Fibroblast of lung (primary cell): Measurements from ENCODE around the gene CMTM3. TPM values are rescaled to one million over a fixed set of nuclear protein-coding genes. Genes with fewer than 3 reads are reported as not detected.

Source experiments
- DNase-seq, 2 donors: peaks; one replicate each; pipeline versions ENCODE4 v3.0.0 to v3.0.0-alpha.2; 2010; ENCODE audit warnings: low read depth in 2 of 2
- H2AFZ ChIP-seq: 2 replicates; pipeline ENCODE4 v1.5.1; 2012; ENCODE audit warnings: low read length, control low read depth, inconsistent platforms
- H3K27ac ChIP-seq: 2 replicates; pipeline ENCODE4 v1.5.1; 2011; ENCODE audit warnings: low read length, control low read depth; ENCODE audit not compliant: insufficient read depth
- H3K27me3 ChIP-seq: 2 replicates; pipeline ENCODE4 v1.5.1; 2011; ENCODE audit warnings: mild to moderate bottlenecking, low read length; ENCODE audit not compliant: control insufficient read depth, insufficient read depth
- H3K36me3 ChIP-seq: 2 replicates; pipeline ENCODE4 v1.5.1; 2011; ENCODE audit warnings: low read length; ENCODE audit not compliant: control insufficient read depth, insufficient read depth
- H3K4me1 ChIP-seq: 2 replicates; pipeline ENCODE4 v1.5.1; 2011; ENCODE audit warnings: low read length; ENCODE audit not compliant: control insufficient read depth, insufficient read depth; ENCODE audit errors: extremely low read depth
- H3K4me2 ChIP-seq: 2 replicates; pipeline ENCODE4 v1.5.1; 2011; ENCODE audit warnings: low read length, control low read depth; ENCODE audit not compliant: insufficient read depth; ENCODE audit errors: extremely low read depth
- H3K4me3 ChIP-seq, 4 experiments: fragments of 200-600 bp in 1 of 4; sonication (generic) in 1 of 4; replicated peaks in 1 of 4; 2 replicates each; pipeline ENCODE4 v1.5.1; 2011 to 2016; ENCODE audit warnings: low read length in 4 of 4, low read depth in 3 of 4, mild to moderate bottlenecking in 3 of 4, control low read depth in 2 of 4, inconsistent platforms in 1 of 4, mixed read lengths in 1 of 4; ENCODE audit not compliant: insufficient read depth in 1 of 4; ENCODE audit errors: control extremely low read depth in 1 of 4
- H3K79me2 ChIP-seq: 2 replicates; pipeline ENCODE4 v1.5.1; 2012; ENCODE audit warnings: mild to moderate bottlenecking, low read length, inconsistent platforms; ENCODE audit not compliant: control insufficient read depth, insufficient read depth
- H3K9ac ChIP-seq: 2 replicates; pipeline ENCODE4 v1.5.1; 2011; ENCODE audit warnings: mild to moderate bottlenecking, low read length, control low read depth; ENCODE audit not compliant: insufficient read depth
- H3K9me3 ChIP-seq: 2 replicates; pipeline ENCODE4 v1.5.1; 2012; ENCODE audit warnings: low read depth, low read length; ENCODE audit not compliant: control insufficient read depth, insufficient read depth
- H4K20me1 ChIP-seq: 2 replicates; pipeline ENCODE4 v1.5.1; 2011; ENCODE audit warnings: low read length; ENCODE audit not compliant: control insufficient read depth, insufficient read depth; ENCODE audit errors: extremely low read depth
- EZH2 ChIP-seq: IDR thresholded peaks from 2 replicates; pipeline ENCODE4 v1.5.1; 2012; ENCODE audit warnings: low read length, control low read depth, mild to moderate bottlenecking; ENCODE audit errors: missing control alignments
- polyA plus RNA-seq, 2 donors: library from polyadenylated mRNA; depleted of rRNA in 1 of 2; stranded (reverse) in 1 of 2; unstranded in 1 of 2; fragments of >200 nt; gene quantifications; 2 replicates each; pipeline ENCODE4 v1.2.1, GENCODE V29; 2011 to 2012; ENCODE audit warnings: missing spikeins in 1 of 2
- total RNA-seq: library from RNA; depleted of rRNA; stranded (reverse); fragments of >200 nt; gene quantifications from 2 replicates; pipeline ENCODE4 v1.2.1, GENCODE V29; 2014
- TF ChIP-seq, protein P1 (sequence below), 2 donors: IDR thresholded peaks in 1 of 2; conservative IDR thresholded peaks in 1 of 2; 1 replicate in 1 of 2; 2 replicates in 1 of 2; pipeline ENCODE4 v1.5.1; 2011 to 2012; ENCODE audit warnings: low read length in 2 of 2, control low read depth in 1 of 2, inconsistent platforms in 1 of 2, low read depth in 1 of 2, mild to moderate bottlenecking in 1 of 2

The CMTM3 gene
- total and polyA plus RNA-seq, 2 donors (not counting 1 experiment from before 2014, with no cell fraction given), result 10.1 to 18.6 TPM

DNA sequence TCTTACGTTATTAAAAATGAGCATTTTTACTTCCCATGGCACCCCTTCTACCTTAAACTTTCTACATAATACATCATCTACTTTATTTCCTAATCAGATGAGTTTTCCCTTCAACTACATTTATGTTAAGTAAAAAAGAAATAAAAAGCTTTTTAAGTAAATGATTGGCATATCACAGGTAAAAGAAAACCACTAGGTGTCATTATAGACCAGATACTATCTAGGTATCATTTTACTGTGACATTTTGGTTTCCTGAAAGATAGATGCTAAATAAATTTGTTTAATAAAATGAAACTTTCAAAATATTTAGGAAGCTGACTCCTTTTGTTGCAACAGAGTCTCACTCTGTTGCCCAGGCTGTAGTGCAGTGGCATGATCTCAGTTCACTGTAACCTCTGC is 42.1 kb upstream of the CMTM3 start:
- H2AFZ ChIP-seq, result no peak overlapping the region
- H3K4me1 ChIP-seq, result no peaks in the 10 kb centered on the region
- no peak overlapping the region for H3K4me3 ChIP-seq
- DNase-seq, result no peak
- H3K4me2 ChIP-seq, result no peak overlapping the region
- no peak overlapping the region for H3K27ac ChIP-seq
- H3K9me3 ChIP-seq, result no peaks in the 10 kb centered on the region
- H3K27me3 ChIP-seq, result no peaks in the 10 kb centered on the region
- no peak overlapping the region for H3K9ac ChIP-seq
- H4K20me1 ChIP-seq, result no peaks in the 10 kb centered on the region
- H3K79me2 ChIP-seq, result no peaks in the 10 kb centered on the region
- peaks cover 9% of the 10 kb centered on the region for H3K36me3 ChIP-seq
- TF ChIP-seq EZH2, result no peak
- TF ChIP-seq, protein P1, sequence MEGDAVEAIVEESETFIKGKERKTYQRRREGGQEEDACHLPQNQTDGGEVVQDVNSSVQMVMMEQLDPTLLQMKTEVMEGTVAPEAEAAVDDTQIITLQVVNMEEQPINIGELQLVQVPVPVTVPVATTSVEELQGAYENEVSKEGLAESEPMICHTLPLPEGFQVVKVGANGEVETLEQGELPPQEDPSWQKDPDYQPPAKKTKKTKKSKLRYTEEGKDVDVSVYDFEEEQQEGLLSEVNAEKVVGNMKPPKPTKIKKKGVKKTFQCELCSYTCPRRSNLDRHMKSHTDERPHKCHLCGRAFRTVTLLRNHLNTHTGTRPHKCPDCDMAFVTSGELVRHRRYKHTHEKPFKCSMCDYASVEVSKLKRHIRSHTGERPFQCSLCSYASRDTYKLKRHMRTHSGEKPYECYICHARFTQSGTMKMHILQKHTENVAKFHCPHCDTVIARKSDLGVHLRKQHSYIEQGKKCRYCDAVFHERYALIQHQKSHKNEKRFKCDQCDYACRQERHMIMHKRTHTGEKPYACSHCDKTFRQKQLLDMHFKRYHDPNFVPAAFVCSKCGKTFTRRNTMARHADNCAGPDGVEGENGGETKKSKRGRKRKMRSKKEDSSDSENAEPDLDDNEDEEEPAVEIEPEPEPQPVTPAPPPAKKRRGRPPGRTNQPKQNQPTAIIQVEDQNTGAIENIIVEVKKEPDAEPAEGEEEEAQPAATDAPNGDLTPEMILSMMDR (conservative IDR thresholded peaks at IDR 0.05 in 1 of 2, IDR thresholded peaks at IDR 0.05 in 1 of 2; ENCODE audit: low read depth in 1 of 2, low read length in 2 of 2), result no peak

DNA sequence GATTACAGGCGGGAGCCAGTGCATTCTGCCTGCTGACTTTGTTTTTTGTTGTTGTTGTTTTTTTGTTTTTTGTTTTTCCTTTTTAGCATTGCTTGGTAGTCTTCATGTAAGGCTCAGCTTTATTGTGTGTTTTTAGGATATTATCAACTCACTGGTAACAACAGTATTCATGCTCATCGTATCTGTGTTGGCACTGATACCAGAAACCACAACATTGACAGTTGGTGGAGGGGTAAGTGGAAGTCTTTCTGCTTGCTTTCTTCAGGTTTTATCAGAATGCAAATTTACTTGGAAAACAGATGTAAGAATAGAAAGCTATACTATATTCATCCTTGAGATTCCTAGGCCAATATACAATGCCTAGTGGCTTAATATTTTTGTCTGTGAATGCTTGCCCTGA is 41.5 kb upstream of the CMTM3 start:
- H2AFZ ChIP-seq, result no peak overlapping the region
- H3K27me3 ChIP-seq, result no peaks in the 10 kb centered on the region
- H4K20me1 ChIP-seq, result no peaks in the 10 kb centered on the region
- H3K27ac ChIP-seq, result no peak overlapping the region
- H3K4me1 ChIP-seq, result no peaks in the 10 kb centered on the region
- DNase-seq, result no peak
- H3K4me2 ChIP-seq, result no peak overlapping the region
- H3K4me3 ChIP-seq, result no peak overlapping the region
- H3K36me3 ChIP-seq, result peaks cover 9% of the 10 kb centered on the region
- TF ChIP-seq, protein P1 (conservative IDR thresholded peaks at IDR 0.05 in 1 of 2, IDR thresholded peaks at IDR 0.05 in 1 of 2; ENCODE audit: low read depth in 1 of 2, low read length in 2 of 2), result no peak
- no peak for TF ChIP-seq EZH2
- no peaks in the 10 kb centered on the region for H3K79me2 ChIP-seq
- no peak overlapping the region for H3K9ac ChIP-seq
- H3K9me3 ChIP-seq, result no peaks in the 10 kb centered on the region

DNA sequence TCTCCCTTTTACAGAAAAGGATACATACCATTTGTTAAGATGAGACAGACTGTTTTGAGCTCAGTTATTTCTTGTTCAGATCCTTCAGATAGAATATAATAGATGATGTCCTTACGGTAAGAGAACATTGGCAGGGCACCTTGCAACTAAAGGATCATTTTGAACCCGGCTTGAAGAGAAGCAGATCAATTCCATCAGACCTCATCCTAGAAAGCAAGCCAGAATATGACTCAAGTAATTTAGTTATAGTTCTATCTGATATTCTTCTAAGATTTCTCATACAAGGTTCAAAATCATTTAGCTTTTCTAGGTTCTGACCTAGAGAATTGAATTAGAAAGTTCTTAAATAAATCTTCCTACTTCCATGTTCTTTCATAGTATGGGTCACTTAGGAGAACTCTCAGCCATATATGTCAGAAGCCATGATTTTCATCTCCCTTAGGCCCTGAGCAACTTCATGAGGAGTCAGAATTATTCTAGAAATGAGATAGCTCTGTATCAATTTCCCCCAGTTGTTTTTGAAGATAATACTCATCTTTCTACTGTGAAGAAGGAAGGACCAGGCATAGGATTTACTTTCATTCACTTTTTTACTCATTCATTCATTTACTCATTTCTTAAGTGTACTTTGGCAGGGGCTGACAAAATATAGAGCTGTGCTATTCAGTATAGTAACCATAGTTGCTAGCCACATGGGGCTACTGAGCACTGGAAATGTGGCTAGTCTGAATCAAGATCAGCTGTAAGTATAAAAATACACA is 40.8 kb upstream of the CMTM3 start:
- H3K36me3 ChIP-seq, result peaks cover 9% of the 10 kb centered on the region

More for the DNA sequence above, 40.8 kb upstream of the CMTM3 start:
- Histone ChIP-seq H3K9ac (no peak overlapping the region), H3K9me3 (no peaks in the 10 kb centered on the region), H3K79me2 (no peaks in the 10 kb centered on the region), H3K27me3 (no peaks in the 10 kb centered on the region), H3K4me1 (no peaks in the 10 kb centered on the region), H4K20me1 (no peaks in the 10 kb centered on the region), H3K4me2 (no peak overlapping the region), H2AFZ (no peak overlapping the region), H3K27ac (no peak overlapping the region), H3K4me3 (no peak overlapping the region)
- DNase-seq, result no peak
- TF ChIP-seq, protein P1 (conservative IDR thresholded peaks at IDR 0.05 in 1 of 2, IDR thresholded peaks at IDR 0.05 in 1 of 2; ENCODE audit: low read depth in 1 of 2, low read length in 2 of 2), result no peak
- TF ChIP-seq EZH2, result no peak
